ENCODE data around the gene DDX47. TPM values are rescaled to one million over a fixed set of nuclear protein-coding genes. Genes with fewer than 3 reads are reported as not detected.
A peak's percentile ranks its signal among the peaks of the same experiment; 100 is the strongest.
"Not testable (repeated sequence)": the region's sequence is repeated elsewhere in the genome, so short reads cannot be mapped to it uniquely, and the experiment has no call there.

Gene DDX47
- total RNA-seq, 2 experiments from 2014 or later = 54.5 to 59.0 TPM

DNA sequence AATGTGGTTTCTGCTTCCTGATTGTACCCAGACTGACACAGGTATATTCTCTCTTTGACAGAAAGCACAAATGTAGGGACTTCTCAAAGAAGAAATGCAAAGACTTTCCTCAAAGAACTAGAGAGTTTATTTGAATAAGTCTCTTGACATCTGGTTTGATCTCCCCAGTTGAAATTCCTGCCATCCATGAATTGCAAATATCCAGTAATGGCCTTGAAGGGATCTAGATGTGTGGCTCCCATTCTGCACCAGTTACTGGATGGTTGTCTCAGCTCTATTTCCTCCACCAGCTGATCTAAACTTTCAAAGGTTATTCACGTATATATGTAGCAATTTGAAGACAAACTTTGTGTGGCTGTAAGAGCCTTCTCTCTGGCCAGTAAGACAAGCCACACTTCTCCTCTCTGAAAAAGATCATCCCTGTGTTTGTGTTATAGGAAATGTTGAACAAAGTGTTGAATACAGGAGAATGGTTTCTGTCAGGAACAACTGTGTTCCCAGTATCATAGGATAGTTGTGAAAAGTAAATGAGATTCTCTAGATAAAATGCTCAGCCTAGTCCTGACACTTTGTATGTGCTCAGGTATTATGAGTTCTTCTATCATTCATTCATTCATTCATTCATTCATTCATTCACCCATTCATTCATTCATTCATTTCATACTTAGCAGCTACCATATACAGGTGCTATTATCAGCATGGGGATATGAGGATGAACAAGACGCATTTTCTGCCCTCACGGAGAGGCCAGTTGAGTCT is 55.5 kb downstream of the DDX47 start:
- Mint-ChIP-seq H3K27me3 (no peaks in the 10 kb centered on the region), H3K27ac (no peak overlapping the region), H3K4me3 (no peak overlapping the region), H3K36me3 (ENCODE audit: low read depth) (peaks cover 3% of the 10 kb centered on the region), H3K9me3 (no peaks in the 10 kb centered on the region), H3K4me1 (no peaks in the 10 kb centered on the region)
- no peak for DNase-seq
- ChIA-PET CTCF (interaction anchor here (0.6 to 1.1 kb wide), 2 partner anchors 12 to 48 kb away, joined by 3 read pairs; no protein-coding TSS in a partner anchor), POLR2A (interaction anchor here (0.6 kb wide), 1 partner anchor 150 kb away, joined by 4 read pairs; no protein-coding TSS in a partner anchor)

GRCh38 chr12:12870465-12870864 is 57.3 kb downstream of the DDX47 start:
- no peak overlapping the region for H3K4me3 Mint-ChIP-seq
- H3K9me3 Mint-ChIP-seq = no peaks in the 10 kb centered on the region
- H3K4me1 Mint-ChIP-seq = peaks cover 3% of the 10 kb centered on the region
- peaks cover 3% of the 10 kb centered on the region for H3K36me3 Mint-ChIP-seq (ENCODE audit: low read depth)
- no peak for DNase-seq
- ChIA-PET CTCF (interaction anchor here (1.3 kb wide), 1 partner anchor 39 kb away, joined by 3 read pairs; no protein-coding TSS in a partner anchor), POLR2A (no interaction called here)
- no peak overlapping the region for H3K27ac Mint-ChIP-seq
- no peaks in the 10 kb centered on the region for H3K27me3 Mint-ChIP-seq

DNA sequence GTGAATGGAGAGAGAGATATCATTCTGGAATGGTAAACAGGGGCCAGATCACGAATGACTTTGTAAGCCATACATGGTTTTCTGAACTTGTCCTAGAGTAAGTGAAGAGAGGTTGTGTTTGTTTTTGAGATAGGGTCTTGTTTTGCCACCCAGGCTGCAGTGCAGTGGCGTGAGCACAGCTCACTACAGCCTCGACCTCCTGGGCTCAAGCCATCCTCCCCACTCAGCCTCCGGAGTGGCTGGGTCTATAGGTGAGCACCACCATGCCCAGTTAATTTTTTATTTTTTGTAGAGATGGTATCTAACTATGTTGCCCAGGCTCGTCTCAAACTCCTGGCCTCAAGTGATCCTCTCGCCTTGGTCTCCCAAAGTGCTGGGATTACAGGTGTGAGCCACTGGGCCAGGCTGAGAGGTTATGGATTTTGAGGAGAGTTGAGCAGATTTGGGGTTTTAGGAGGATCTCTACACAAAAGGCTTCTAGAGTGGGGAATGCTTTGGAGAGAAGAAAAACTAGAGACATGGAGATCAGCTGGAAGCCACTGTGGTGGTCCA is 58.5 kb downstream of the DDX47 start:
- CTCF ChIA-PET = interaction anchor here (1.0 to 1.3 kb wide), 2 partner anchors 9 to 383 kb away, joined by 3 to 6 read pairs; no protein-coding TSS in a partner anchor
- POLR2A ChIA-PET = no interaction called here

DNA sequence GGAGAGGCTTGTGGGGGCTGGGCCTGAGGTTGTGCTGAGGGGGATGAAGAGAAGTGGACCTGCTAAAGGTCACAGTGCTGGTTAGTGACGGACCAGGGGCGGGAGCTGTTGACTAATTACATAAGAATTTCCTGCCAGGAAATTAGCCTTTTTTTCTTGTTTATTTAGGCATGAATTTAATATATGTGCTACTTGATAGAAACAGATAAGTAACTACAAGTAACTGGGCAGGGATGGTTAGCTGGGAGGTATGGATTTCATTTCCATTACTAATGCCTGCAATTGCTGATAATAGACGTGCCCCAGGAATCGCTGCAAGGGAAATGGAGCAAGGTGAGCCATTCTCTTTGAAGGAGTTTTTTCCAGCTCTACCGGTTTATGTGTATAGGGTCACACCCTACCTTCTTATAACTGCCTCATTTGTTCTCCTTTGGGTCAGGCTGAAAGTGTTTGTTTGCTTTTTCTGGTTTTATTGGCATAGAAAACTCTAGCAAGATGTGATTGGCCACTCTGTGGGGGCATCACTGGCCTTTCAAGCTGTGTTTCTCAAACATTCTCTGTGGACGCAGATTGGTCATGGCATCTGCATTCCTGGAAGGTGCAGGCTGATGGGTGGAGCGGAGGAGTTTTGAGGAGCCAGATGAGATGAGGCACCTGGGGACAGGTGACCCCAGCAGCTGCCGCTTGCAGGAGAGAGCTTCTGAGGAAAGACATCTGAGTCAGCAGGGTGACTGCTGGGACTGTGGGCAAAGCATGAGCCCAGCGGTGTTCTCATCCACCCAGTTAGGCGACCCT is 59.2 kb downstream of the DDX47 start:
- no peaks in the 10 kb centered on the region for H3K27me3 Mint-ChIP-seq
- CTCF ChIA-PET = interaction anchor here (0.6 to 1.3 kb wide), 5 partner anchors 9 to 382 kb away, joined by 3 to 6 read pairs (median 3); no protein-coding TSS in a partner anchor
- peaks cover 5% of the 10 kb centered on the region for H3K4me1 Mint-ChIP-seq
- H3K36me3 Mint-ChIP-seq (ENCODE audit: low read depth) = peaks cover 3% of the 10 kb centered on the region
- no peaks in the 10 kb centered on the region for H3K9me3 Mint-ChIP-seq
- no peak overlapping the region for H3K4me3 Mint-ChIP-seq
- no peak for DNase-seq
- no peak overlapping the region for H3K27ac Mint-ChIP-seq
- POLR2A ChIA-PET = no interaction called here

More for the DNA sequence above, 58.5 kb downstream of the DDX47 start:
- no peak for DNase-seq
- Mint-ChIP-seq H3K4me3 (no peak overlapping the region), H3K36me3 (ENCODE audit: low read depth) (peaks cover 3% of the 10 kb centered on the region), H3K9me3 (no peaks in the 10 kb centered on the region), H3K27me3 (no peaks in the 10 kb centered on the region), H3K27ac (no peak overlapping the region), H3K4me1 (peaks cover 5% of the 10 kb centered on the region)

DNA sequence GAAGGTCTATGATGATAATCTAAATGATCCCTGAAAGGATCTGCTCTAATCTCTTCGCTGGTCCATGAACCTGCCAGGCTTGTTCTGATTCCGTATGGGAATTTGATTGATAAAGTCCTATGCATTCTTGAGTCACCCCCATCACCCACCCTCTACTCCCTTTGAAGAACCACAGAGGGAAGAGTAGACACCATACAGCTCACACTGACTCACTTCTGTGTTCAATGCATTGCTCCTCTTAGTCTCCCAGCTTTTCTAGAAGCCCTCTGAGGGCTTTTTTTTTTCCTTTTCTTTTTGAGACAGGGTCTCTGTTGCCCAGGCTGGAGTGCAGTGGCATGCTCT is 59.8 kb downstream of the DDX47 start:
- Mint-ChIP-seq H3K27me3 (no peaks in the 10 kb centered on the region), H3K4me1 (peaks cover 5% of the 10 kb centered on the region), H3K36me3 (ENCODE audit: low read depth) (peaks cover 3% of the 10 kb centered on the region), H3K4me3 (no peak overlapping the region), H3K9me3 (no peaks in the 10 kb centered on the region), H3K27ac (peak overlapping the region; percentile 3)
- no peak for DNase-seq
- ChIA-PET CTCF (interaction anchor here (0.5 to 1.3 kb wide), 4 partner anchors 8 to 271 kb away, joined by 3 to 4 read pairs (median 3); no protein-coding TSS in a partner anchor), POLR2A (no interaction called here)

DNA sequence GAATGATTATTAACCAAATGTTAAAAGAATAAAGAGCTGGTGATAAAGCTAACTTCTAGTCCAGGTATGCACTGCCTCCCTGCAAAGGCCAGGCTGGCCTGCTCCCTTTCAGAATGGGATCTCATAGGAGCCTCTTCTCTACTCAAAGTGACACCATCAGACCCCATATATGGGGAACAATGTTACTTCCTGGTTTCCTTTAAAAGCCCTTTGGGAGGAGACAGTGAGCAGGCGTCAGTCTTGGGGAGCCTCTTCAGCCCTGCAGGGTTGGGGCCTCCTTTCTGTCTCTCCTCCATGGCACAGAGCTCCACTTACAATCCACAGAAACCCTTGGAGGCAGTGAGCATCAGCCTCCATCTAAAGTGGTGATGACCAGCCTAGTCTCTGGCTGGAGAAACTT is 60.9 kb downstream of the DDX47 start:
- no peak overlapping the region for H3K27ac Mint-ChIP-seq
- ChIA-PET POLR2A (no interaction called here), CTCF (interaction anchor here (1.5 kb wide), 1 partner anchor 29 kb away, joined by 4 read pairs; no protein-coding TSS in a partner anchor)
- peaks cover 5% of the 10 kb centered on the region for H3K4me1 Mint-ChIP-seq
- H3K36me3 Mint-ChIP-seq (ENCODE audit: low read depth) = peaks cover 3% of the 10 kb centered on the region
- no peak for DNase-seq
- H3K27me3 Mint-ChIP-seq = no peaks in the 10 kb centered on the region
- no peak overlapping the region for H3K4me3 Mint-ChIP-seq
- no peaks in the 10 kb centered on the region for H3K9me3 Mint-ChIP-seq

GRCh38 chr12:12875301-12875700 is 62.2 kb downstream of the DDX47 start:
- H3K27me3 Mint-ChIP-seq; H3K4me3 Mint-ChIP-seq; POLR2A ChIA-PET; DNase-seq; H3K27ac Mint-ChIP-seq; H3K36me3 Mint-ChIP-seq (ENCODE audit: low read depth); H3K9me3 Mint-ChIP-seq: not testable (repeated sequence)
- CTCF ChIA-PET = interaction anchor here (1.5 kb wide), 1 partner anchor 30 kb away, joined by 4 read pairs; no protein-coding TSS in a partner anchor
- H3K4me1 Mint-ChIP-seq = peaks cover 13% of the 10 kb centered on the region

DNA sequence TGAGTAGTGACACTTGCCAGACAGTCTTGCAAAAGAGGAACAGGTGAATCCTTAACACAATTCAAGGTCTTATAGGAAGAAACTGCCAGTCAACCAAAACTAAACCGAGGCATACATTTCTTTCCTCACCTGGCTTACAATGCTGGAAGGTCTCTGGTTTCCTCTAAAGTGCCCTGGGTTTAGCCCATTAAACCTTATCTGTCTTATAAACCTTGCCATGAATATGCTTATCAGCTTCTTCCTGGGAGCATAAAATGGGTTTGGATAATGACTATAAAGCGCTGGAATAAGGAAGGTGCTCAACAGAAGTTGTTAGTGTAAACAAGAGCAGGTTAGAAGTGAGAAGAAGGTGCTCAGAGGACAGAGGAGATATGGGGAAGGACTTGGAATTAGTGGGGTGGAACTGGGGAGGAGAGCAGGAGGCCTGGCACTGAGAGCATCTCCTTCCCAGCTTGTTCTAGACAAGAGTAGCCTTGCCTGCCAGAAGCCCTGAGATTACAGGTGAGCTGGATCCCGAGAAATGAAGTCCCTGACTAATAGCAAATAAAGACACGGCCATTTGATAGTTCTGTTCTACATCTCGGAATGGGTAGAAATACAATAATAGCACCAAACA is 64.1 kb downstream of the DDX47 start:
- ChIA-PET POLR2A (no interaction called here), CTCF (interaction anchor here (0.6 to 1.3 kb wide), 3 partner anchors 14 to 25 kb away, joined by 3 to 6 read pairs (median 4); partner anchors contain the start of gene GPRC5A)

DNA sequence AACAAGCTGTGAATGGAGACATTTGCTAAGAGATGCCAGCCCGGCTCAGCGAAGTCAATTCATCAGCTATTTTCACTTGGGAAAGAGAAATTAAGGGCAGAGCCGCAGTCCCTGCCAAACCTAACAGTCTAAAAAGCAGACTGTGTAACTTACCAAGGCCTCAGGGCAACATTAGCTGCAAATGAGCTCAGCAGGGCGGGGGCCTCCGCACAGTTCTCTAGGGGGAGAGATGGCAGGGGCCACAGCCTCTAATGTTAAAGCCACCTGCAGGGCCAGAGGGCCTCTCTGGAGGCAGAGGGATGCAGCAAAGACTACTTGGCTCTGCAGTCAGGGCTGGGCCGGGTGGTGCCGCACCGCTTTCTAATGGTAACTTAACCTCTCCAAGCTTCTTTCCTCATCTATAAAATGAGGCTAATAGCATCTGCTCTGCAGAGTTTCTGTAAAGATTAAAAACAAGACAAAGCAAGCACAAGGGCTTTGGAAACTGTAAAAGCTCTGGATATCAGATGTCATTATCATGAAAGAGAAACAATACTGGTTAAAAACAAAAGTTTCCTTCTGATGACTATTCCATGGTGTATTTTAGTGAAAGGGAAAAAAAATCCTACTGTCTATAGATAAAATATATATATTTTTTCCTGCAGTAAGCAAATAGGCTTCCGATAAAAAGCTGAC is 64.8 kb downstream of the DDX47 start:
- POLR2A ChIA-PET = no interaction called here
- peaks cover 4% of the 10 kb centered on the region for H3K27me3 Mint-ChIP-seq
- peaks cover 35% of the 10 kb centered on the region for H3K4me1 Mint-ChIP-seq

More for the DNA sequence above, 64.1 kb downstream of the DDX47 start:
- no peaks in the 10 kb centered on the region for H3K9me3 Mint-ChIP-seq
- DNase-seq = no peak
- no peak overlapping the region for H3K4me3 Mint-ChIP-seq
- H3K4me1 Mint-ChIP-seq = peaks cover 29% of the 10 kb centered on the region
- H3K36me3 Mint-ChIP-seq (ENCODE audit: low read depth) = no peaks in the 10 kb centered on the region
- no peak overlapping the region for H3K27ac Mint-ChIP-seq
- peaks cover 4% of the 10 kb centered on the region for H3K27me3 Mint-ChIP-seq

More for the DNA sequence above, 64.8 kb downstream of the DDX47 start:
- DNase-seq = no peak
- H3K27ac Mint-ChIP-seq = no peak overlapping the region
- CTCF ChIA-PET = interaction anchor here (0.6 to 1.3 kb wide), 3 partner anchors 13 to 26 kb away, joined by 3 to 6 read pairs (median 4); partner anchors contain the start of gene GPRC5A
- H3K36me3 Mint-ChIP-seq (ENCODE audit: low read depth) = no peaks in the 10 kb centered on the region
- no peak overlapping the region for H3K4me3 Mint-ChIP-seq
- no peaks in the 10 kb centered on the region for H3K9me3 Mint-ChIP-seq

Small RNAs within 50 kb of the gene (microRNA-seq; reads per million reads assigned to microRNA genes)
- not detected for gene MIR613 (ENCODE audit: borderline microRNAs expressed, borderline replicate concordance)

Other genes with a start within 250 kb of the DDX47 start
- 10 to 100 TPM; 18.2 to 21.2 TPM for gene CREBL2, start 201.5 kb upstream of the DDX47 start, total RNA-seq
- 1 to 10 TPM; 7.7 to 9.3 TPM for gene GPR19, start 117.2 kb upstream of the DDX47 start, total RNA-seq
- gene CDKN1B, start 96.0 kb upstream of the DDX47 start, total RNA-seq = 100 to 1,000 TPM; 105 to 117 TPM
- 10 to 100 TPM; 14.4 to 15.5 TPM for gene APOLD1, start 27.7 kb upstream of the DDX47 start, total RNA-seq
- gene GPRC5A, start 78.2 kb downstream of the DDX47 start, total RNA-seq = under 1 TPM; 0.08 to 0.15 TPM
- gene GPRC5D, start 138.8 kb downstream of the DDX47 start, total RNA-seq = under 1 TPM; 0.22 to 0.67 TPM
- 10 to 100 TPM; 19.6 to 21.2 TPM for gene HEBP1, start 186.9 kb downstream of the DDX47 start, total RNA-seq
- gene FAM234B, start 231.0 kb downstream of the DDX47 start, total RNA-seq = 1 to 10 TPM; 3.9 to 4.4 TPM